ENCODE data around the gene WHRN.

WHRN gene

DNA sequence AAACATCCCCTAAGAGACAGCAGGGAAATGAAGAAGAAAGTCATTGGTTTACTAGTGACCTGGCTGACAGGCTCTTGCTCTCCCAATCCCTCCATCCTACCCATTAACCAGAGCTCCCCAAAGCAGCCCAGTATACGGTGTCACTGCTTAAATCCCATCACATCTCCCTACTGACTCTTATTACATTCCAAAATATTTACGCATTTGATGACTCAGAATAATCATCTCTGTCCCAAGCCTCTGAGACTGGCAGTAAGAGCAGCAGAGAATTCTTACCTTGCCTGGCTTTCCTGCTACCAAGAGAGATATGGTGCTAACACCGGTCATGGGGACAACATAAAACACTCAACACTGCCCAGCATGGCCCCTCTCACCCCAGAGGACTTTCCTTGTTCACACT, 20.2 kb upstream of the WHRN start:
- H3K4me3 ChIP-seq (ENCODE audit: low read depth, low read length), result no peak overlapping the region
- DNase-seq (ENCODE audit: low read depth), result no peak
- TF ChIP-seq, protein P1, sequence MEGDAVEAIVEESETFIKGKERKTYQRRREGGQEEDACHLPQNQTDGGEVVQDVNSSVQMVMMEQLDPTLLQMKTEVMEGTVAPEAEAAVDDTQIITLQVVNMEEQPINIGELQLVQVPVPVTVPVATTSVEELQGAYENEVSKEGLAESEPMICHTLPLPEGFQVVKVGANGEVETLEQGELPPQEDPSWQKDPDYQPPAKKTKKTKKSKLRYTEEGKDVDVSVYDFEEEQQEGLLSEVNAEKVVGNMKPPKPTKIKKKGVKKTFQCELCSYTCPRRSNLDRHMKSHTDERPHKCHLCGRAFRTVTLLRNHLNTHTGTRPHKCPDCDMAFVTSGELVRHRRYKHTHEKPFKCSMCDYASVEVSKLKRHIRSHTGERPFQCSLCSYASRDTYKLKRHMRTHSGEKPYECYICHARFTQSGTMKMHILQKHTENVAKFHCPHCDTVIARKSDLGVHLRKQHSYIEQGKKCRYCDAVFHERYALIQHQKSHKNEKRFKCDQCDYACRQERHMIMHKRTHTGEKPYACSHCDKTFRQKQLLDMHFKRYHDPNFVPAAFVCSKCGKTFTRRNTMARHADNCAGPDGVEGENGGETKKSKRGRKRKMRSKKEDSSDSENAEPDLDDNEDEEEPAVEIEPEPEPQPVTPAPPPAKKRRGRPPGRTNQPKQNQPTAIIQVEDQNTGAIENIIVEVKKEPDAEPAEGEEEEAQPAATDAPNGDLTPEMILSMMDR (IDR thresholded peaks at IDR 0.05; ENCODE audit: insufficient read depth, low read depth, low read length, missing control alignments), result no peak

DNA sequence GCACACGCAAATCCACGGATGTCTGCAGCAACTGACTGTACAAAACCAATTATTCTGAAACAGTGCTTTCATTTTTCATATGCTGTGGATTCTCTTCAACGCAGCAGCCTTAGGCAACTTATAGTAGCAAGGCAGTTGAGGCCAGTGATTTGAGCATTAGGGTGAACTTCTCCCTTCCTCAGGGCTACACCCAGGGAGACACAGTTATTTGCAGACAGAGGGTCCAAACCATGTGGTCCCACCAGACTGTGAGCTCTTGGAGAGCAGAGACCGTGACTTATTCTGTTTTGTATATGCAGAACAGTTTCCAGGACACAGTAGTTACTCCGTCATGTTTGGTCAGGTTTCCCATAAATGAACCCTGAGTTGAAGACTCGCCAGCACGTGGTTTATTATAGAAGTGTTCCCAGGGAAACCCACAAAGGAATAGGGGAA, 19.0 kb upstream of the WHRN start:
- TF ChIP-seq, protein P1 (IDR thresholded peaks at IDR 0.05; ENCODE audit: insufficient read depth, low read depth, low read length, missing control alignments), result no peak
- no peak overlapping the region for H3K4me3 ChIP-seq (ENCODE audit: low read depth, low read length)
- no peak for DNase-seq (ENCODE audit: low read depth)

DNA sequence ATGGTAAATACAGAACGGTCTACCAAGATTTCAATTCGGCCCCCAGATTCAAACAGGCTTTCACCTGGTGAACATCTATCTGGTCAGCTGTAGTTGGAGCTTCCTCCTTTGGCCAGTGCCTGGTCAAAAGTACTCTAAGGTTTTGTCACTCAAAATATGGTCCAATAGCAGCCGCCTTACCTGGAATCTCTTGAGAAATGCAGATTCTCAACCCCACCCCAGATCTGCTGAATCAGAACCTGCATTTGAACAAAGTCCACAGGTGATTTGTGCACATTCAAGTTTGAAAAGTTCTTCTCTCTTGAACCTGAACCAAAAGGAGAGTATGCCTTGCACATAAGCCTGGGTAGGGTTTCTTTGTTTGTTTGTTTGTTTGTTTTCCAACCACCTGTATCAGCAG, 17.6 kb upstream of the WHRN start:
- H3K4me3 ChIP-seq (ENCODE audit: low read depth, low read length), result no peak overlapping the region
- TF ChIP-seq, protein P1 (IDR thresholded peaks at IDR 0.05; ENCODE audit: insufficient read depth, low read depth, low read length, missing control alignments), result no peak
- no peak for DNase-seq (ENCODE audit: low read depth)

DNA sequence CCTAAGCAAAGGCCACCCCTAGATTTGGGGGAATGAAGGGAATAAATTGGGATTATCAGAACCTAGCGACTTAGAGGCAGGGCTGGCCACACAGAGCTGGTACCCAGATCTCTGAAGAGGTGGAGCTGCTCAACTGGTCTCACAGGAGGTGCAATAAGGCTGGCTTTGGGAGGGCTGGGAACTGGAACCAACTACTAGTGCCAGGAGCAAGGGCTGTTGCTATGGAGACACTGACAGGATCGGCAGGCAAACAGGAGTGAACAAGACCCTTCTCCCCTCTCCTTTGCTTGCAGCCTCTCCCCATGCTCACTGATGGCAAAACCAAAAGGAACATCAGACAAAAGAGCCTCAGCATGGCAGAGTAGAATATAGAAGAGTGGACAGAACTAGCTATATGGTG, 17.0 kb upstream of the WHRN start:
- no peak overlapping the region for H3K4me3 ChIP-seq (ENCODE audit: low read depth, low read length)
- DNase-seq (ENCODE audit: low read depth), result no peak
- TF ChIP-seq, protein P1 (IDR thresholded peaks at IDR 0.05; ENCODE audit: insufficient read depth, low read depth, low read length, missing control alignments), result no peak

DNA sequence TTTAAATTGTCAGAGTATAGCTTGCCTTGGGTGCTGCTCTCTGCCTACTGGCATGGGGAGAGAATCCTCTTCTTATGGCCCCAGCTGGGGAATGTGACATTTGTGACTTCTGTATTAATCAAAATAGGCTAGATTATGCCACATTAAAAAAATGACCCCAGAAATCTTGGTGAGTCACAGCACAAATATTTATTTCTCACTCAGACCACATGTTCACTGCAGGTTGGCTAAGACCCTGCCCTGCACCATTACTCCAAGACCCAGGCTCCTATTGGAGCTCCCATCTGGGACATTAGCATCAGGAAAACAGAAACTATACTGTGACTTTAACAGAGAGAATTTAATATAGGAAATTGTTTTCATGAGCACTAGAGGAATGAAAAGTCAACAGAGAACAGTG, 16.6 kb upstream of the WHRN start:
- TF ChIP-seq, protein P1 (IDR thresholded peaks at IDR 0.05; ENCODE audit: insufficient read depth, low read depth, low read length, missing control alignments), result no peak
- no peak overlapping the region for H3K4me3 ChIP-seq (ENCODE audit: low read depth, low read length)
- no peak for DNase-seq (ENCODE audit: low read depth)

DNA sequence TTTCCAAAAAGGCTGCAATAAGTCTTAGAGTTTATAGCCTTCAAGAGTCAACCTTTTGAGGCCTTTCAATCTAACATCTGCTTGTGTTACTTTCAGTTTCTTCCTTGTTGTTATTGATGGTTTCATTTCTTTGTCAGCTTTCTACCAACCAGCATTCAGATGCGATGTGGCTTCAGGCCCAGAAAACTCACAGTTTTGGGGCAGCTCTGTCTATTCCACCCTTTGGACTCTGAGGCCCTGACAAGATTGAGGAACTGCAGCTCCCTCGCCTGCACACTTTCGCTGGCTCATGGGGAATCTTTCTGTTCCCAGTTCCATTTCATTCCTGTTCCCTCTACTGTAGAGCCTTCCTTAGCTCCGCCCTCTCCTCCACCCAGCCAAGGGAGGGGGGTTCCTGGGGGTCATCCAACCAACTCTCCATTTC, 13.3 kb upstream of the WHRN start:
- TF ChIP-seq, protein P1 (IDR thresholded peaks at IDR 0.05; ENCODE audit: insufficient read depth, low read depth, low read length, missing control alignments), result no peak
- peak; percentile 36 for DNase-seq (ENCODE audit: low read depth)
- H3K4me3 ChIP-seq (ENCODE audit: low read depth, low read length), result no peak overlapping the region

DNA sequence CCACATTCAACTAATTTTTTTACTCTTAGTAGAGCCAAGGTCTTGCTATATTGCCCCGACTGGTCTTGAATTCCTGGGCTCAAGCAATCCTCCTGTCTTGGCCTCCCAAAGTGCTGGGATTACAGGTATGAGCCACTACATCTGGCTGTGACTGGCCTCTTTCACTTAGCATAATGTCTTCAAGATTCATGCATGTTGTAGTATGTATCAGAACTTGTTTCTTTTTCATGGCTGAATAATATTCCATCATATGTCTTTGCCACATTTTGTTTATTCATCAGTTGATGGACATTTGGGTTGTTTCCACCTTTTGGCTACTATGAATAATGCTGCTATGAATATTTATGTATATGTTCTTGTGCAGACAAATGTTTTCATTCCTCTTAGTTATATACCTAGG, 12.8 kb upstream of the WHRN start:
- TF ChIP-seq, protein P1 (IDR thresholded peaks at IDR 0.05; ENCODE audit: insufficient read depth, low read depth, low read length, missing control alignments), result no peak
- DNase-seq (ENCODE audit: low read depth), result no peak
- H3K4me3 ChIP-seq (ENCODE audit: low read depth, low read length), result no peak overlapping the region

Data from GM12865 (cell line).